NCI-H1930 (cell line): Measurements from ENCODE around the gene UST.
A peak's percentile ranks its signal among the peaks of the same experiment; 100 is the strongest.
"Not testable (repeated sequence)": the region's sequence is repeated elsewhere in the genome, so short reads cannot be mapped to it uniquely, and the experiment has no call there.

ENCODE experiments used
- DNase-seq, 2 experiments: peaks; one replicate each; lab custom pipeline; 2025; lab: John Stamatoyannopoulos, UW

Gene UST

DNA sequence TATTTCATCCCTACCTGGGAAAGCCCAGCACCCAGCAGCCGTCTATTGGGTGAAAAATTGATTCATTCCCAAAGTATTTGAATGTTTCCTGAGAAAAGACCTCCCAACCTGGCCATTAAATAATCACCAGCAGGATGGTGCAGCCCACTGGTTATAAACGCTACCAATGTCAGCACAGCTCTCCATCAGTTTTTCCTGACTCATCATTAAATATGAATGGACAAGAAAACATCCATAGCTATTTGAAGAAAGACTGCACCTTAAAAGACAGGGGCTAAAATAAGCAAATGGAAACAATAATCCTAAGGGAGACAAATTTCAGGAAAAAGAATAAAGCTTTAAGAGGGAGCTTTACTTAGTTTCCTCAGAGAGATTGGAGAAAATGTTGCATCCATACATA is 261.9 kb downstream of the UST start:
- no peak for DNase-seq

DNA sequence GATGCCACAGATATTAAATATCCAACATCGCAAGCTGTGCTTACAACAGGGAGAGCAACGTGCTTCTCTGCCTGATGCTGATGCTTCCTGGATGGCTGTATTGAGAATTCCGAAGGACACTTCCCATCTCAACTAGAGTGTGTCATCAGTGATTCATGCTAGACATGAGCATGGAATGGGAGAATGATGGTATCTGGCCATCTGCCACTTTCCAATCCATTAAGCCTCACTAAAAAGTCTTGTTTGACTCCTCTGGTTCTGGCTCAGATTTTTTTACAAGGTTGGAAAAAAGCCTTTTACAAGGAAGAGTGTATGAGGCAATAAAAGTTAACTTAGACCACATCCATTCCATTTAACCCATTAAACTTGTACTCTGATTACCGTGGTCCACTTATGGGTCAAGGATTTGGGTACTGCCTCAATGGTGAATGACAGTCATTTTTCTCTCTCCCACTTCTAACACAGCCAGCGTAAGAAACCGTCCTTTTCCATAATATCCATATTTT is 265.3 kb downstream of the UST start:
- DNase-seq, result no peak

GRCh38 chr6:149013586-149014344 is 266.9 kb downstream of the UST start:
- no peak for DNase-seq

- DNase-seq, result no peak
Measured at GRCh38 chr6:149014631-149015534, 268.1 kb downstream of the UST start.

DNA sequence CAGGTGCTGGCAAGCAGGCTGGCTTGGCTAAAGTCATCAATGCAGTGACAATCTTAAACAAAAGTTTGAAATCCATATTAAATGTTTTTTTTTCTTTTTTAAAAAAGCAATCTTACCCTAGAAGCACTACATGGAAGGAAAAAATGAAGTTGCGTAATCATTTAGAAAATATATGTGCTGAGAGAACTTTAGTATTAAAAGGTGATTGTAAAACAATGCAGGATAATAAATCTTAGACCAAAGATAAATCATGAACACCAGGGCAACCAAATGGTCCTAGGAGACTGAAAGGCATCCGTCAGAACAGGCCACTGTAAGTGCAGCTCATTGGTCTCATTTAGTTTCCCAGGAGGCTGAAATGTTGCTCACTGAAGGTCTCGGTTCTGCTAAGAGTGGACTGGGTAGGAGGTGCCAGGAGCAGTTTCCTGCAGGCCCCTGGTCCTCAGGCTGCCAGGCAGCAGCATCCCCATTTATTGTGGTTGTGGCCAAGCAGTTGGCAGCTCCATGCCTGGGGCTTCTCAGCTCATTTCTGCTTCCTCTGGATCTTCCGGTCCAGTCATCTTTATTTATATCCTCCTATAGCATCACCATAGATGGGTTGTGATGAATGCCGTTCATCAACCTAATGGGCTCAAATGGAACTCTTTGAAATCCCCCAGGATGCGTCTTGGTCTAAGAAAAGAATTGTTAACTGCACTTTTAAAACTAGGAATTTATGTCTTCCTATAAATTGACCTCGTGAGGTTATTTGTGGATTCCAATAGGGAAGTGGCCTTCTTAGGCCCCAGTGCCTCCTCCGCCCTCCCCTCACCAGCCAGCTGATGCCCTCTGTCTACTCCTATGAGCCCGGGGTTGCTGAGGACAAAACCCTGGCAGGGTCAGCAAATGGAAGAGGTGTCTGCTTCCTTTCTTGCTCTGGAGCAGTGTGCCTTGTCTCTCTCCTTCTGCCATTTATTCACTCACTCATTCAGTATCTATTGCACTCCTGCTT is 269.0 kb downstream of the UST start:
- DNase-seq, result no peak

GRCh38 chr6:149016716-149017115 is 269.9 kb downstream of the UST start:
- DNase-seq, result no peak

DNA sequence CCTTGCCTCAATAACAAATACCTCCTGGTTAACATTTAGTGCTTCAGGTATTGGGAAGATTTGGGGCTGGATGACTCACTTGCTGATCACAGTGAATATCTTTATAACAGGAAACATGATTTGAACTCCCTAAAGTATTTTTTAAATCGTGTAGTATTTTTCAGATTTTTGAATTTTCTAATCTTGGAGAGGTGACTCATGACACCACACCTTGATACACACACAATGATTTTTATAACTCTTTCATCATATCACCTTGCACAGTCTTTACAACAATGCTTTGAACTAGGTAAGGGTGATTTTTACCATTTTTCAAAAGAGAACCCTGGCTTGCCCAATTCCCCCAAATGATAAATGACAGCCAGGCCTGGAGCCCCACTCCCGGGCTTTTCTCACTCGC is 273.5 kb downstream of the UST start:
- no peak for DNase-seq

- no peak for DNase-seq
Measured at GRCh38 chr6:149024361-149024760, 277.5 kb downstream of the UST start.

GRCh38 chr6:149025061-149025460 is 278.2 kb downstream of the UST start:
- DNase-seq, result no peak

- DNase-seq, result peak in 1 of 2 experiments; percentile 18
Measured at GRCh38 chr6:149026530-149026942, 279.7 kb downstream of the UST start.

GRCh38 chr6:149027484-149027883 is 280.7 kb downstream of the UST start:
- no peak for DNase-seq

GRCh38 chr6:149028767-149029405 is 282.1 kb downstream of the UST start:
- peak; percentile 27 to 72 for DNase-seq

DNA sequence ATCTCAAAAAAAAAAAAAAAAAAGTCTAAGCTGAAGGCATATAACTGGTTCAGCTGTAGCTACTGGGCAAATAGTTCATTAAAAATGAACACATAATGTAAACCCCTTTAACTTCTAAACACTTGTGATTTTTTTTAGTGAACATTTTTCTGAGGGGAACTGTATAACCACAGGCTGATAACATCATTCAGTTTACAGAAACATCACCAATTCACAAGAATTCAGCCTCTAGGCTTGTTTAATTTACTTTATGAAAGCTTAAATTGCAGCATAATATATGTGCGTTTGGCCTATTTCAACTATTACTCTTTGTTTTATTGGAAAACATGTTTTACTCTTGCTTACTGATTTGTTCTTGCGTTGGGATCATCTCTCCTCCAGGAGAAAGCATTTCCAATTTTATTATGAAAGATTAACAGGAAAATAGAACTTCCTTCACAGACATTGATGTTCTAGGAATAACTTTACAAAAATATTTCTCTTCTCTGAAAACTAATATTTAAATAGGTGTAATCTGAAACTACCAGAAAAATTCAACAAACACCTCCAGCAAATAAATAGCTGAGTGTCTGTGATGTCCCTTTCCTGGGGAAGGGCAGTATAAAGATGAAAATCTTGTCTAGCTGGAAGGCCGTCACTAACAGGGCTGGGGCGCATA is 284.5 kb downstream of the UST start:
- no peak for DNase-seq

GRCh38 chr6:149031859-149032598 is 285.2 kb downstream of the UST start:
- no peak for DNase-seq

DNA sequence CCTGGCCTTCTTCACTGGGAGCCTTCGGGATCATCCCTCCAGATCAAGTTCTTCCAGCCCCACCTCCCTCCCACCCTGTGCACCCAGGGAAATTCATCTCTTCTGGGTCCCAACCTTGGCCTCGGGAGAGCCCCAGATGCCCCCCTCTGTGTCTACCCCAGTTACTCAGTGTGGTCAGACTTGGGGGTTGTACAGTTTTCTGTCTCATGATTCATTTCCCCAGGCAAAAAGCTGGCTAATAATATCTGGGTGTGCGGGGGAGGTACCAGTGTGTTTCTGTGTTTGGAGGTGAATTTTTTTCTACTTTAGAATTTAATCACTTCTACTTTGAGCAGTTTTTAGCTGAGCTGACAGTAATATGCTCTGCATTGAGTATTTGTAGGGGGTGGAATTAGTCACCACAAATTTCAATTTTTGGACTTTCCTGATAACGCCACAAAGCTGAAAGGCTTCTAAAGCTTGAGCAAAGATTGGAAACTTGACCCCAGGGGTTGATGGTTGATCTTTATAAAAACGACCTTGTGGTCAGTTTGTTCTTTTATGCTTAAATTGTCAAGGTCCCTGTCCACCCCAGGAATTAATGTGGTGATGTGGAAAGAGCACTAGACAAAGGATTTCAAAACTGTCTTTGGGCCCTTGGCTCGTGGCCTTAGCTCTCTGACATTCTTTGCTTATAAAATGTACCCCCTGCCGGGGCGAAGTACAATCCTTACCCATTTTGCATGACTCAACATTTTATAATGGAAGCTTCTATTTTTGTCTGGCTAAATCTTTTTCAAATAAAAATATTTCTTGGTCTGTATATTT is 286.0 kb downstream of the UST start:
- DNase-seq, result no peak

DNA sequence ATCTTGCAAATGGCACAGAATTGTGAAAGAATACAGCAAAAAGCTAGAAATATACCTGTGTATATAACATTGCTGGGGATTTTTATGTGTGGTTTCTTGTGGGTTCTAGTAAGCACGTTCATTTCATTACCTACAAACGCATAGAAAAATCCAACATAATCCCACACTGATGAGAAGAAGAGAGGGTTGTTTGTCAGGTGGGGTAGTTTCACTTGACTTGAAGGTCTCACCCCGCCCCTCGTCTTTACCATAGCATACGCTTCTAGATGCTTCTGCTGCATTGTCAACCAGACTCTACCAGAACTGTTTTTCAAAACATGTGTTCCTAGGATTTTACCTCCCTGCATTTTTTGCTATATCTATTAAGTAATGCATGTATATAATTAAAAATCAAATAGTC is 286.6 kb downstream of the UST start:
- no peak for DNase-seq

GRCh38 chr6:149035766-149036165 is 288.9 kb downstream of the UST start:
- no peak for DNase-seq

- DNase-seq, result no peak
Measured at GRCh38 chr6:149037051-149037671, 290.3 kb downstream of the UST start.

GRCh38 chr6:149039025-149039424 is 292.2 kb downstream of the UST start:
- not testable (repeated sequence) for DNase-seq
